Measurements from ENCODE around the gene ITGB4.

ITGB4 gene

GRCh38 chr17:75736173-75736835 lies 15.0 kb downstream of the ITGB4 start:
- no peak overlapping the region for H3K4me3 ChIP-seq (ENCODE audit: control insufficient read depth, low read depth, low read length)
- no peak for TF ChIP-seq CTCF (conservative IDR thresholded peaks at IDR 0.05; ENCODE audit: control insufficient read depth, insufficient read depth, low read depth, low read length)
- DNase-seq (ENCODE audit: low read depth): no peak

GRCh38 chr17:75737133-75737962 lies 16.1 kb downstream of the ITGB4 start:
- H3K4me3 ChIP-seq (ENCODE audit: control insufficient read depth, low read depth, low read length): no peak overlapping the region
- DNase-seq (ENCODE audit: low read depth): no peak
- no peak for TF ChIP-seq CTCF (conservative IDR thresholded peaks at IDR 0.05; ENCODE audit: control insufficient read depth, insufficient read depth, low read depth, low read length)

- no peak overlapping the region for H3K4me3 ChIP-seq (ENCODE audit: control insufficient read depth, low read depth, low read length)
- DNase-seq (ENCODE audit: low read depth): peak; percentile 37
- TF ChIP-seq CTCF (conservative IDR thresholded peaks at IDR 0.05; ENCODE audit: control insufficient read depth, insufficient read depth, low read depth, low read length): no peak
Measured at GRCh38 chr17:75738218-75738802, 17.1 kb downstream of the ITGB4 start.

DNA sequence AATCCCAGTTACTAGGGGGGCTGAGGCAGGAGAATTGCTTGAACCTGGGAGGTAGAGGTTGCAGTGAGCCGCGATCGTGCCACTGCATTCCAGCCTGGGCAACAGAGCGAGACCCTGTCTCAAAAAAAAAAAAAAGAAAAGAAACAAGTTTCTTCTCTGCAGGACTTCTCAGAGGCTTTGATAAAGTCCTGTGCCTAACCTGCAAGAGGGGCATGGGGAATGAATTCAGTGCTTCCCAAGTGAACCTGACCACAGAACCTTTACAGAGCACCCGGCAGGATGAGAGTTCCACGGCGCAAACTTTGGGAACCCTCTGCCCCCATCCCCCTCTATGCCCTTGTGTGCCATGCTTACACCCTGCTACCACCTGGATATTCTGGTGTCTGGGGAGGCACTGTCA lies 17.9 kb downstream of the ITGB4 start:
- no peak for TF ChIP-seq CTCF (conservative IDR thresholded peaks at IDR 0.05; ENCODE audit: control insufficient read depth, insufficient read depth, low read depth, low read length)
- no peak for DNase-seq (ENCODE audit: low read depth)
- H3K4me3 ChIP-seq (ENCODE audit: control insufficient read depth, low read depth, low read length): no peak overlapping the region

GRCh38 chr17:75739801-75740200 lies 18.5 kb downstream of the ITGB4 start:
- no peak overlapping the region for H3K4me3 ChIP-seq (ENCODE audit: control insufficient read depth, low read depth, low read length)
- no peak for DNase-seq (ENCODE audit: low read depth)
- TF ChIP-seq CTCF (conservative IDR thresholded peaks at IDR 0.05; ENCODE audit: control insufficient read depth, insufficient read depth, low read depth, low read length): no peak

DNA sequence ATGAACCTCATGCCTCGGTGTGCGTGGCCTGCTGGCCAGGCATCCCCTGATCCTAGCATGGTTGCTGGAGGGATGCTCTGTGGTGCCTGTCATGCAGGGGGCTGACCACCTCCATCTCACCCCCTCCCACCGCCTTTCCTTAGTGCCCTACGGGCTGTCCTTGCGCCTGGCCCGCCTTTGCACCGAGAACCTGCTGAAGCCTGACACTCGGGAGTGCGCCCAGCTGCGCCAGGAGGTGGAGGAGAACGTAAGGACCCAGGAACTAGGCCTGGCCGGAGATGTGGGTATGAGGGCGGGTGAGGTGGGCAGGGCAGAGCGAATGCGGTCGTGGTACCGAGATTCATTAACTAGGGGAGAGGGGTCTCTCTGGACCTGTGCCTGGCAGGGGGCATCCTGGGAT lies 19.0 kb downstream of the ITGB4 start:
- DNase-seq (ENCODE audit: low read depth): no peak
- no peak overlapping the region for H3K4me3 ChIP-seq (ENCODE audit: control insufficient read depth, low read depth, low read length)
- no peak for TF ChIP-seq CTCF (conservative IDR thresholded peaks at IDR 0.05; ENCODE audit: control insufficient read depth, insufficient read depth, low read depth, low read length)

Measured in fibroblast of mammary gland (primary cell).